Right atrium auricular region (tissue), 2 donors: Measurements from ENCODE around the gene DTWD1. TPM values are rescaled to one million over a fixed set of nuclear protein-coding genes. Genes with fewer than 3 reads are reported as not detected.
"Not testable (repeated sequence)": the region's sequence is repeated elsewhere in the genome, so short reads cannot be mapped to it uniquely, and the experiment has no call there.

Source experiments
- DNase-seq: peaks from one replicate; pipeline ENCODE4 v3.0.0-alpha.2; 2019; ENCODE audit warnings: low spot score
- H3K27ac ChIP-seq, 2 donors: fragments of 200-600 bp; sonication (generic); 1 replicate in 1 of 2; 2 replicates in 1 of 2; pipeline ENCODE4 v1.5.1; 2016 to 2019
- H3K27me3 ChIP-seq, 2 donors: fragments of 200-600 bp; sonication (generic); one replicate each; pipeline versions ENCODE4 v1.5.1 to v1.6.0; 2017 to 2019
- H3K36me3 ChIP-seq: fragments of 200-600 bp; sonication (generic); one replicate; pipeline ENCODE4 v1.5.1; 2016
- H3K4me1 ChIP-seq, 2 donors: fragments of 200-600 bp; sonication (generic); one replicate each; pipeline versions ENCODE4 v1.5.1 to v1.6.0; 2017 to 2019
- H3K4me3 ChIP-seq, 2 donors: fragments of 200-600 bp; sonication (generic); 1 replicate in 1 of 2; 2 replicates in 1 of 2; pipeline ENCODE4 v1.5.1; 2017 to 2019; ENCODE audit warnings: mild to moderate bottlenecking in 1 of 2, moderate library complexity in 1 of 2
- H3K9me3 ChIP-seq, 2 donors: fragments of 200-600 bp; sonication (generic); one replicate each; pipeline ENCODE4 v1.5.1; 2019
- CTCF ChIP-seq, 2 donors: fragments of 200-600 bp; sonication (generic); IDR thresholded peaks; one replicate each; pipeline ENCODE4 v1.5.1; 2019; ENCODE audit warnings: antibody characterized with exemption in 2 of 2
- total RNA-seq, 2 donors: library from RNA; depleted of rRNA; stranded (reverse); fragments of >200 nt; gene quantifications; one replicate each; pipeline ENCODE4 v1.1.0, GENCODE V29; 2016

Gene DTWD1
- total RNA-seq, 2 donors from 2014 or later = 12.7 to 16.0 TPM

GRCh38 chr15:49646891-49647290 lies 26.0 kb downstream of the DTWD1 start:
- no peak for TF ChIP-seq CTCF (IDR thresholded peaks at IDR 0.05)
- Histone ChIP-seq H3K4me1 (peaks cover 0 to 20% of the 10 kb centered on the region in 2 donors), H3K36me3 (no peaks in the 10 kb centered on the region), H3K27me3 (no peaks in the 10 kb centered on the region), H3K4me3 (no peak overlapping the region), H3K27ac (no peak overlapping the region), H3K9me3 (no peaks in the 10 kb centered on the region)
- no peak for DNase-seq

GRCh38 chr15:49649987-49650386 lies 29.1 kb downstream of the DTWD1 start:
- Histone ChIP-seq H3K27me3 (no peaks in the 10 kb centered on the region), H3K27ac (no peak overlapping the region), H3K36me3 (no peaks in the 10 kb centered on the region), H3K4me3 (no peak overlapping the region), H3K4me1 (peaks cover 0 to 12% of the 10 kb centered on the region in 2 donors), H3K9me3 (peaks cover 0 to 23% of the 10 kb centered on the region in 2 donors)
- no peak for TF ChIP-seq CTCF (IDR thresholded peaks at IDR 0.05)
- DNase-seq = no peak

GRCh38 chr15:49650676-49651075 lies 29.8 kb downstream of the DTWD1 start:
- peaks cover 0 to 5% of the 10 kb centered on the region in 2 donors for H3K4me1 ChIP-seq
- H3K9me3 ChIP-seq = peaks cover 0 to 23% of the 10 kb centered on the region in 2 donors
- H3K36me3 ChIP-seq = no peaks in the 10 kb centered on the region
- H3K27me3 ChIP-seq = no peaks in the 10 kb centered on the region
- no peak for DNase-seq
- TF ChIP-seq CTCF (IDR thresholded peaks at IDR 0.05) = no peak
- H3K4me3 ChIP-seq = no peak overlapping the region
- H3K27ac ChIP-seq = no peak overlapping the region

GRCh38 chr15:49652922-49653321 lies 32.1 kb downstream of the DTWD1 start:
- H3K4me3 ChIP-seq = no peak overlapping the region
- no peak overlapping the region for H3K27ac ChIP-seq
- no peaks in the 10 kb centered on the region for H3K4me1 ChIP-seq
- no peaks in the 10 kb centered on the region for H3K27me3 ChIP-seq
- H3K36me3 ChIP-seq = no peaks in the 10 kb centered on the region
- TF ChIP-seq CTCF (IDR thresholded peaks at IDR 0.05) = no peak
- H3K9me3 ChIP-seq = peaks cover 0 to 27% of the 10 kb centered on the region in 2 donors
- DNase-seq = no peak

- no peak for DNase-seq
- Histone ChIP-seq H3K27me3 (no peaks in the 10 kb centered on the region), H3K36me3 (no peaks in the 10 kb centered on the region), H3K27ac (no peak overlapping the region), H3K9me3 (peaks cover 0 to 32% of the 10 kb centered on the region in 2 donors), H3K4me1 (no peaks in the 10 kb centered on the region), H3K4me3 (no peak overlapping the region)
- no peak for TF ChIP-seq CTCF (IDR thresholded peaks at IDR 0.05)
These were observed 35.9 kb downstream of the DTWD1 start for GRCh38 chr15:49656734-49657133.

- H3K4me1 ChIP-seq = no peaks in the 10 kb centered on the region
- DNase-seq = no peak
- H3K27ac ChIP-seq = no peak overlapping the region
- H3K4me3 ChIP-seq = no peak overlapping the region
- H3K9me3 ChIP-seq = no peaks in the 10 kb centered on the region
- H3K36me3 ChIP-seq = no peaks in the 10 kb centered on the region
- no peaks in the 10 kb centered on the region for H3K27me3 ChIP-seq
- TF ChIP-seq CTCF (IDR thresholded peaks at IDR 0.05) = no peak
These were observed 43.9 kb downstream of the DTWD1 start for GRCh38 chr15:49664716-49665115.

GRCh38 chr15:49666486-49666885 lies 45.6 kb downstream of the DTWD1 start:
- H3K9me3 ChIP-seq, H3K4me1 ChIP-seq, H3K4me3 ChIP-seq, H3K36me3 ChIP-seq, DNase-seq, H3K27me3 ChIP-seq, H3K27ac ChIP-seq: not testable (repeated sequence)
